ENCODE results near the gene ARRDC2. TPM values are rescaled to one million over a fixed set of nuclear protein-coding genes. Genes with fewer than 3 reads are reported as not detected.
A peak's percentile ranks its signal among the peaks of the same experiment; 100 is the strongest.

ARRDC2 gene
- total RNA-seq, 1 donor, result 15.9 TPM

GRCh38 chr19:18041054-18041453 is 33.1 kb downstream of the ARRDC2 start:
- no peaks in the 10 kb centered on the region for H3K9me3 ChIP-seq (ENCODE audit: low read depth, low read length)
- no peak for DNase-seq (ENCODE audit: insufficient read length, low spot score, missing footprints)
- H3K4me2 ChIP-seq (ENCODE audit: insufficient read depth, low read length), result no peak overlapping the region
- no peaks in the 10 kb centered on the region for H4K20me1 ChIP-seq (ENCODE audit: insufficient read depth, low read length)
- no peak overlapping the region for H2AFZ ChIP-seq (ENCODE audit: low read length)
- no peak overlapping the region for H3K4me3 ChIP-seq (ENCODE audit: insufficient read depth, low read length)
- no peak overlapping the region for H3K27ac ChIP-seq (ENCODE audit: low read depth, low read length)
- H3K27me3 ChIP-seq (ENCODE audit: insufficient read depth, low read length), result no peaks in the 10 kb centered on the region
- H3K4me1 ChIP-seq (ENCODE audit: insufficient read depth, low read length), result peaks cover 13% of the 10 kb centered on the region
- no peaks in the 10 kb centered on the region for H3K79me2 ChIP-seq (ENCODE audit: insufficient read depth, low read length)
- no peak for TF ChIP-seq CTCF (IDR thresholded peaks at IDR 0.05; ENCODE audit: extremely low read depth, low read depth, low read length)
- H3K36me3 ChIP-seq (ENCODE audit: insufficient read depth, low read length), result no peaks in the 10 kb centered on the region

- no peaks in the 10 kb centered on the region for H4K20me1 ChIP-seq (ENCODE audit: insufficient read depth, low read length)
- no peaks in the 10 kb centered on the region for H3K9me3 ChIP-seq (ENCODE audit: low read depth, low read length)
- TF ChIP-seq CTCF (IDR thresholded peaks at IDR 0.05; ENCODE audit: extremely low read depth, low read depth, low read length), result no peak
- H2AFZ ChIP-seq (ENCODE audit: low read length), result no peak overlapping the region
- no peaks in the 10 kb centered on the region for H3K36me3 ChIP-seq (ENCODE audit: insufficient read depth, low read length)
- peaks cover 18% of the 10 kb centered on the region for H3K4me1 ChIP-seq (ENCODE audit: insufficient read depth, low read length)
- H3K27me3 ChIP-seq (ENCODE audit: insufficient read depth, low read length), result no peaks in the 10 kb centered on the region
- no peaks in the 10 kb centered on the region for H3K79me2 ChIP-seq (ENCODE audit: insufficient read depth, low read length)
- no peak overlapping the region for H3K4me2 ChIP-seq (ENCODE audit: insufficient read depth, low read length)
- H3K4me3 ChIP-seq (ENCODE audit: insufficient read depth, low read length), result no peak overlapping the region
- no peak for DNase-seq (ENCODE audit: insufficient read length, low spot score, missing footprints)
- no peak overlapping the region for H3K27ac ChIP-seq (ENCODE audit: low read depth, low read length)
These were observed 35.7 kb downstream of the ARRDC2 start for GRCh38 chr19:18043676-18044075.

- H3K4me1 ChIP-seq (ENCODE audit: insufficient read depth, low read length), result peaks cover 18% of the 10 kb centered on the region
- peak overlapping the region; percentile 24 for H3K27ac ChIP-seq (ENCODE audit: low read depth, low read length)
- H3K9me3 ChIP-seq (ENCODE audit: low read depth, low read length), result no peaks in the 10 kb centered on the region
- H3K79me2 ChIP-seq (ENCODE audit: insufficient read depth, low read length), result no peaks in the 10 kb centered on the region
- H2AFZ ChIP-seq (ENCODE audit: low read length), result peak overlapping the region; percentile 83
- peak overlapping the region; percentile 66 for H3K4me3 ChIP-seq (ENCODE audit: insufficient read depth, low read length)
- peak; percentile 89 for DNase-seq (ENCODE audit: insufficient read length, low spot score, missing footprints)
- H3K27me3 ChIP-seq (ENCODE audit: insufficient read depth, low read length), result no peaks in the 10 kb centered on the region
- H3K36me3 ChIP-seq (ENCODE audit: insufficient read depth, low read length), result no peaks in the 10 kb centered on the region
- no peaks in the 10 kb centered on the region for H4K20me1 ChIP-seq (ENCODE audit: insufficient read depth, low read length)
- no peak for TF ChIP-seq CTCF (IDR thresholded peaks at IDR 0.05; ENCODE audit: extremely low read depth, low read depth, low read length)
- peak overlapping the region; percentile 77 for H3K4me2 ChIP-seq (ENCODE audit: insufficient read depth, low read length)
These were observed 36.9 kb downstream of the ARRDC2 start for GRCh38 chr19:18044825-18045304.

GRCh38 chr19:18045307-18046050 is 37.5 kb downstream of the ARRDC2 start:
- Histone ChIP-seq H4K20me1 (ENCODE audit: insufficient read depth, low read length) (no peaks in the 10 kb centered on the region), H3K4me2 (ENCODE audit: insufficient read depth, low read length) (peak overlapping the region; percentile 77), H3K79me2 (ENCODE audit: insufficient read depth, low read length) (no peaks in the 10 kb centered on the region), H3K4me1 (ENCODE audit: insufficient read depth, low read length) (peaks cover 18% of the 10 kb centered on the region), H3K9me3 (ENCODE audit: low read depth, low read length) (no peaks in the 10 kb centered on the region), H2AFZ (ENCODE audit: low read length) (peak overlapping the region; percentile 83), H3K36me3 (ENCODE audit: insufficient read depth, low read length) (no peaks in the 10 kb centered on the region), H3K4me3 (ENCODE audit: insufficient read depth, low read length) (peak overlapping the region; percentile 66), H3K27me3 (ENCODE audit: insufficient read depth, low read length) (no peaks in the 10 kb centered on the region), H3K27ac (ENCODE audit: low read depth, low read length) (peak overlapping the region; percentile 24)
- no peak for TF ChIP-seq CTCF (IDR thresholded peaks at IDR 0.05; ENCODE audit: extremely low read depth, low read depth, low read length)
- DNase-seq (ENCODE audit: insufficient read length, low spot score, missing footprints), result no peak
